ENCODE results near the gene CNOT6.

- TF ChIP-seq, protein P1, sequence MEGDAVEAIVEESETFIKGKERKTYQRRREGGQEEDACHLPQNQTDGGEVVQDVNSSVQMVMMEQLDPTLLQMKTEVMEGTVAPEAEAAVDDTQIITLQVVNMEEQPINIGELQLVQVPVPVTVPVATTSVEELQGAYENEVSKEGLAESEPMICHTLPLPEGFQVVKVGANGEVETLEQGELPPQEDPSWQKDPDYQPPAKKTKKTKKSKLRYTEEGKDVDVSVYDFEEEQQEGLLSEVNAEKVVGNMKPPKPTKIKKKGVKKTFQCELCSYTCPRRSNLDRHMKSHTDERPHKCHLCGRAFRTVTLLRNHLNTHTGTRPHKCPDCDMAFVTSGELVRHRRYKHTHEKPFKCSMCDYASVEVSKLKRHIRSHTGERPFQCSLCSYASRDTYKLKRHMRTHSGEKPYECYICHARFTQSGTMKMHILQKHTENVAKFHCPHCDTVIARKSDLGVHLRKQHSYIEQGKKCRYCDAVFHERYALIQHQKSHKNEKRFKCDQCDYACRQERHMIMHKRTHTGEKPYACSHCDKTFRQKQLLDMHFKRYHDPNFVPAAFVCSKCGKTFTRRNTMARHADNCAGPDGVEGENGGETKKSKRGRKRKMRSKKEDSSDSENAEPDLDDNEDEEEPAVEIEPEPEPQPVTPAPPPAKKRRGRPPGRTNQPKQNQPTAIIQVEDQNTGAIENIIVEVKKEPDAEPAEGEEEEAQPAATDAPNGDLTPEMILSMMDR (IDR thresholded peaks at IDR 0.05) = no peak
- TF ChIP-seq EZH2 (IDR thresholded peaks at IDR 0.05) = no peak
- TF ChIP-seq EZH2phosphoT487 (IDR thresholded peaks at IDR 0.05) = no peak
Observed at GRCh38 chr5:180557217-180557809, 63.1 kb downstream of the CNOT6 start.
